Smooth muscle cell of trachea (primary cell): ENCODE results near the gene LAMA3. TPM values are rescaled to one million over a fixed set of nuclear protein-coding genes. Genes with fewer than 3 reads are reported as not detected.

Experiments
- total RNA-seq: library from RNA; depleted of rRNA; stranded (reverse); fragments of >200 nt; gene quantifications from 2 replicates; pipeline ENCODE4 v1.2.1, GENCODE V29; 2014

The LAMA3 gene
- total RNA-seq = 7.4 and 13.2 TPM in 2 replicates

DNA sequence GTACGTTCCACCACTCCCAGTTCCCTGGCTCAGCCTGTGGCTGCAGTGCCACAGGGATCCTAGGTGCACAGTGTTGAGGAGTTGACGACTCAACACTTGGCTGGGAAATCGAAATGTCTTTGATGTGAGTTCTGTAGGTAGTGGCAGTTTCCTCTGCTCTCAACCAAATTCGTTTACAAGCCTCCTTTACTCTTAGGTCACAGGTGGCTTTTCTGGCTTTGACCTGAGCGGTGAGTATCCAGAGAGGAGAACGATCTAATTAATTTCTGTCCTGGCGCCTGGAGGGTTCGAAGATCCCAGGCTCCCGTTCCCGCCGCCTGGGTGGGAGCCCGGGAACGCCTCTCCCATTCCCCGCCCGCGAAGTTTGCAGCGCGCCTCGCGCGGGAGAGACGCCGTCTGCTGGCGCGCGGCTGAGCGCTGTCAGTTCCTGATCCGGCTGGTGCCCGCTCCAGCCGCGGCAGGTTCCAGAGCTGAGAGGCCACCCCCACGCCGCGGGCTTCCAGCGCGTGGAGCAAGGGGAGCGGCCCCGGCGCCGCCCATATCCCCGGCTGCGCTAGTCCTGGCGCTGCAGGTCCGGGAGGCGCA is at the start of gene LAMA3:
LAMA3 (plus strand) TSS at position 423 of the 585 bp plus-strand sequence. CDS start 231 bp downstream, outside the sequence.

DNA sequence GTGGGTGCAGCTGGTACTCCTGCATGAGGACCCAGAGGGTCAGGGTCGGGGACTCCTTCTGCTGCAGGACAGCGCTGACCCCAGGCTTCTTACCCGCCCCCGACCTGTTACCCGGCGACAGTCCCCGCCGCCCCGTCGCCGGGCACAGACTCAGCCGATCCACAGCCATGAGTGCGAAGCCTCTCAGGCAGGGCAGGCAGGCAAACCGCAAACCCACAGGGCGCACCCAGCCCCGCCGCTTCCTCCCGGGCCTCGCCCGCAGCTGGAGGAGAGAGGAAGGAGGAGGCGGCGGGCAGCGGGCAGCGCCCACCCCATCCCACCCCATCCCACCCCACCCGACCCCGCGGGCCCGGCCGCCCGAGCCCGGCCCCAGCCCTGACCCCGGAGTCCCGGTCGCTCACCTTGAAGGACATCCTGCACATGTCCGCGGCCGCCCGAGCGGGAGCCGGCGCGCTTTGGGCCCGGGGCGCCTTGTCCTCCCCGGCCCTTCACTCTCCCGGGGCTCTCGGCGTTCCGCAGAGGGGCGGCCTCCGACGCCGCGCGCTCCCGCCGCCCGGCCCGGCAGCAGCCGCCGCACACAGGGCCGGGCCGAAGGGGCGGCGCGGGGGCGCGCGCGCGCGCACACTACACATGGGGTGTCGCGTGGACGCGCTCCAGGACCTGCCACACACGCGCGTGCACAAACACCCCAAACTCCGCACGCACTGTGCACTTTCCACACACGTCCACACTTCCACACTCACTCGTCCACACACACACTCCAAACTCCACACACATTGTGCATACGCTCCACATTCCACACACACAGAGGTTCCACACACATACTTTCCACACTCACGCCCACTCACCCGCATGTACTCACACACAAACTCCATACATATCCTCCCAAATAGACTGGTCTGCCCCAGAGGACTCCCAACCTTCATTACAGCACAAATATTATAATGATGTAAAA is 26.7 kb upstream of the LAMA3 start, which contains the start of gene ANKRD29:
ANKRD29 (minus strand) TSS at position 603 of the 955 bp plus-strand sequence; CDS start at position 422, 181 bp downstream.

Other genes starting within 250 kb of the LAMA3 start
- 65.2 and 82.6 TPM in 2 replicates for gene RIOK3, start 236.2 kb upstream of the LAMA3 start, total RNA-seq
- gene RMC1, start 185.9 kb upstream of the LAMA3 start, total RNA-seq = 21.1 and 30.1 TPM in 2 replicates
- gene NPC1, start 102.9 kb upstream of the LAMA3 start, total RNA-seq = 80.6 and 94.5 TPM in 2 replicates
- gene ANKRD29, start 26.5 kb upstream of the LAMA3 start, total RNA-seq = 8.6 and 15.5 TPM in 2 replicates